PC-9 (cell line): ENCODE data around the gene PCDHGA1. TPM values are rescaled to one million over a fixed set of nuclear protein-coding genes. Genes with fewer than 3 reads are reported as not detected.

Experiments
- BruUV-seq: library from RNA; stranded (reverse); fragments of 400-500 nt; replicated peaks from 2 replicates; lab custom pipeline; 2021; lab: Mats Ljungman, UMichigan
- CTCF ChIA-PET: fragments of 300-600 bp; sonication (Branson Sonifier 250); formaldehyde crosslinking; loops from one replicate; lab custom pipeline; 2022; ENCODE audit warnings: antibody characterized with exemption; lab: Charles Lee
- POLR2A ChIA-PET: fragments of 300-600 bp; sonication (Branson Sonifier 250); formaldehyde crosslinking; loops from one replicate; lab custom pipeline; 2022; ENCODE audit warnings: antibody characterized with exemption; ENCODE audit not compliant: unreplicated experiment; lab: Charles Lee
- DNase-seq, 2 experiments: peaks; one replicate each; pipeline versions ENCODE4 v3.0.0 to v3.0.0-alpha.2; 2015 to 2022; ENCODE audit warnings: mixed read lengths in 1 of 2
- H2AFZ ChIP-seq: fragments of 200-600 bp; sonication (generic); 2 replicates; pipeline ENCODE4 v1.8.1; 2017; ENCODE audit warnings: antibody characterized with exemption
- H3F3A ChIP-seq: fragments of 200-600 bp; sonication (generic); 2 replicates; pipeline ENCODE4 v1.8.1; 2017; ENCODE audit warnings: antibody characterized with exemption, mild to moderate bottlenecking, low read depth; ENCODE audit not compliant: insufficient read depth
- H3K27ac ChIP-seq: fragments of 200-600 bp; sonication (generic); 2 replicates; pipeline ENCODE4 v1.6.1; 2016; ENCODE audit warnings: mixed run types
- H3K27me3 ChIP-seq: fragments of 200-600 bp; sonication (generic); 2 replicates; pipeline ENCODE4 v1.6.1; 2016; ENCODE audit warnings: low read depth, mixed run types; ENCODE audit not compliant: insufficient read depth
- H3K36me3 ChIP-seq: fragments of 200-600 bp; sonication (generic); 2 replicates; pipeline ENCODE4 v1.6.1; 2016; ENCODE audit warnings: low read depth, mixed run types
- H3K4me1 ChIP-seq: fragments of 200-600 bp; sonication (generic); replicated peaks from 2 replicates; pipeline ENCODE4 v1.6.1; 2016; ENCODE audit warnings: mixed run types; ENCODE audit not compliant: insufficient read depth
- H3K4me2 ChIP-seq: fragments of 200-600 bp; sonication (generic); 2 replicates; pipeline ENCODE4 v1.6.1; 2017; ENCODE audit warnings: mixed run types
- H3K4me3 ChIP-seq: fragments of 200-600 bp; sonication (generic); 2 replicates; pipeline ENCODE4 v1.6.1; 2016; ENCODE audit warnings: mixed run types
- H3K79me2 ChIP-seq: fragments of 200-600 bp; sonication (generic); 2 replicates; pipeline ENCODE4 v1.6.1; 2017; ENCODE audit warnings: low read depth, mixed run types
- H3K9me2 ChIP-seq: fragments of 200-600 bp; sonication (generic); 2 replicates; pipeline ENCODE4 v1.8.1; 2017; ENCODE audit warnings: mild to moderate bottlenecking; ENCODE audit not compliant: insufficient read depth
- H3K9me3 ChIP-seq: fragments of 200-600 bp; sonication (generic); 2 replicates; pipeline ENCODE4 v1.8.1; 2016; ENCODE audit warnings: low read depth; ENCODE audit not compliant: insufficient read depth
- H4K20me1 ChIP-seq: fragments of 200-600 bp; sonication (generic); 2 replicates; pipeline ENCODE4 v1.8.1; 2017; ENCODE audit not compliant: insufficient read depth
- CTCF ChIP-seq: fragments of 200-600 bp; sonication (generic); conservative IDR thresholded peaks from 2 replicates; pipeline ENCODE4 v1.6.1; 2017; ENCODE audit warnings: mixed run types, antibody characterized with exemption, mild to moderate bottlenecking, moderate library complexity
- EZH2 ChIP-seq: fragments of 200-600 bp; sonication (generic); IDR thresholded peaks from 2 replicates; pipeline ENCODE4 v1.8.0; 2017; ENCODE audit warnings: antibody characterized with exemption, low read depth
- intact Hi-C: fragments of 100-400 bp; cut with micrococcal nuclease; formaldehyde crosslinking; loops from one replicate; pipeline ENCODE4 v1.10.0; 2022; ENCODE audit not compliant: unreplicated experiment
- total RNA-seq: library from RNA; stranded (reverse); gene quantifications from 2 replicates; pipeline ENCODE4 v1.2.3, GENCODE V29; 2021

Gene PCDHGA1
- total RNA-seq, 1 experiment from 2014 or later, result 0.07 TPM

DNA sequence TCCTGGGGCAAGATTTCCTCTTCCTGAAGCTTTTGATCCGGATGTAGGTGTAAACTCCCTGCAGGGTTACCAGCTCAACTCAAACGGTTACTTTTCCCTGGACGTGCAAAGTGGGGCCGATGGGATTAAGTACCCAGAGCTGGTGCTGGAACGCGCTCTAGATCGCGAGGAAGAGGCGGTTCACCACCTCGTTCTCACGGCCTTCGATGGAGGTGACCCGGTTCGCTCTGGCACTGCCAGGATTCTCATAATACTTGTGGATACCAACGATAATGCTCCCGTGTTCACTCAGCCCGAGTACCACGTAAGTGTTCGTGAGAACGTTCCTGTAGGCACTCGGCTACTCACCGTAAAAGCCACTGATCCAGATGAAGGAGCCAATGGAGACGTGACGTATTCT lies 25.3 kb downstream of the PCDHGA1 start:
- no peak for DNase-seq
- H3F3A ChIP-seq, result no peaks in the 10 kb centered on the region
- no peak overlapping the region for H3K27ac ChIP-seq
- no peaks in the 10 kb centered on the region for H3K79me2 ChIP-seq
- intact Hi-C loops, result no loop called here
- no peaks in the 10 kb centered on the region for H3K27me3 ChIP-seq
- H4K20me1 ChIP-seq, result no peaks in the 10 kb centered on the region
- H3K4me3 ChIP-seq, result no peak overlapping the region
- H3K4me2 ChIP-seq, result no peak overlapping the region
- no peaks in the 10 kb centered on the region for H3K4me1 ChIP-seq
- H2AFZ ChIP-seq, result no peak overlapping the region
- no peak for TF ChIP-seq EZH2
- no peak for TF ChIP-seq CTCF
- H3K36me3 ChIP-seq, result no peaks in the 10 kb centered on the region
- H3K9me2 ChIP-seq, result no peaks in the 10 kb centered on the region
- no TSS peak for BruUV-seq
- 0 out of 2 replicates have a peak, but pooled peaks cover 4% of the 10 kb centered on the region for H3K9me3 ChIP-seq
- ChIA-PET POLR2A (no interaction called here), CTCF (interaction anchor here (0.7 kb wide), 1 partner anchor 202 kb away, joined by 3 read pairs; no protein-coding TSS in a partner anchor)

GRCh38 chr5:141356133-141356532 lies 25.8 kb downstream of the PCDHGA1 start:
- Histone ChIP-seq H3K79me2 (no peaks in the 10 kb centered on the region), H3F3A (no peaks in the 10 kb centered on the region), H4K20me1 (no peaks in the 10 kb centered on the region), H3K4me2 (no peak overlapping the region), H3K36me3 (no peaks in the 10 kb centered on the region), H3K9me2 (no peaks in the 10 kb centered on the region), H3K4me1 (no peaks in the 10 kb centered on the region), H2AFZ (no peak overlapping the region), H3K27me3 (no peaks in the 10 kb centered on the region; the same call in 1 of the 2 replicates), H3K4me3 (no peak overlapping the region), H3K9me3 (peaks cover 6% of the 10 kb centered on the region; the same call in 1 of the 2 replicates), H3K27ac (no peak overlapping the region)
- DNase-seq, result no peak
- CTCF ChIA-PET, result interaction anchor here (0.7 kb wide), 1 partner anchor 202 kb away, joined by 3 read pairs; no protein-coding TSS in a partner anchor
- intact Hi-C loops, result no loop called here
- TF ChIP-seq EZH2 (no peak), CTCF (no peak)
- POLR2A ChIA-PET, result no interaction called here
- no TSS peak for BruUV-seq

- Histone ChIP-seq H3F3A (no peaks in the 10 kb centered on the region), H2AFZ (no peak overlapping the region), H4K20me1 (no peaks in the 10 kb centered on the region), H3K9me3 (peaks cover 7% of the 10 kb centered on the region; the same call in 1 of the 2 replicates), H3K27ac (no peak overlapping the region), H3K79me2 (no peaks in the 10 kb centered on the region), H3K9me2 (no peaks in the 10 kb centered on the region), H3K36me3 (no peaks in the 10 kb centered on the region), H3K4me2 (no peak overlapping the region), H3K4me3 (no peak overlapping the region), H3K27me3 (no peaks in the 10 kb centered on the region; the same call in 1 of the 2 replicates), H3K4me1 (no peaks in the 10 kb centered on the region)
- ChIA-PET POLR2A (no interaction called here), CTCF (no interaction called here)
- TF ChIP-seq EZH2, result no peak
- BruUV-seq, result no TSS peak
- intact Hi-C loops, result no loop called here
- no peak for DNase-seq
Measured at GRCh38 chr5:141356950-141357349, 26.6 kb downstream of the PCDHGA1 start.
